Astrocyte (in vitro differentiated cells and primary cell): Measurements from ENCODE around the gene GMNN. TPM values are rescaled to one million over a fixed set of nuclear protein-coding genes. Genes with fewer than 3 reads are reported as not detected.
A peak's percentile ranks its signal among the peaks of the same experiment; 100 is the strongest.

Experiments
- DNase-seq: peaks from one replicate; pipeline ENCODE4 v3.0.0-alpha.2; 2010; ENCODE audit warnings: low read depth
- FAIRE-seq: peaks from 2 replicates; lab custom pipeline; 2011; peaks lifted over from hg19 to GRCh38; lab: Jason Lieb, UNC
- H2AFZ ChIP-seq: 2 replicates; pipeline ENCODE4 v1.6.0; 2012; ENCODE audit warnings: low read depth, low read length, inconsistent platforms
- H3K27ac ChIP-seq: 2 replicates; pipeline ENCODE4 v1.5.1; 2011; ENCODE audit warnings: low read depth, low read length, inconsistent platforms
- H3K27me3 ChIP-seq: 2 replicates; pipeline ENCODE4 v1.6.0; 2011; ENCODE audit warnings: low read length, inconsistent platforms; ENCODE audit not compliant: insufficient read depth
- H3K36me3 ChIP-seq: 2 replicates; pipeline ENCODE4 v1.5.1; 2011; ENCODE audit warnings: low read length, inconsistent platforms; ENCODE audit not compliant: insufficient read depth
- H3K4me1 ChIP-seq: 2 replicates; pipeline ENCODE4 v1.5.1; 2011; ENCODE audit warnings: low read length, inconsistent platforms; ENCODE audit not compliant: insufficient read depth
- H3K4me2 ChIP-seq: 2 replicates; pipeline ENCODE4 v1.6.0; 2012; ENCODE audit warnings: low read length, inconsistent platforms
- H3K4me3 ChIP-seq: 2 replicates; pipeline ENCODE4 v1.5.1; 2011; ENCODE audit warnings: low read depth, mild to moderate bottlenecking, low read length, inconsistent platforms; ENCODE audit not compliant: insufficient read depth
- H3K79me2 ChIP-seq: 2 replicates; pipeline ENCODE4 v1.6.0; 2012; ENCODE audit warnings: mild to moderate bottlenecking, low read length, inconsistent platforms; ENCODE audit not compliant: insufficient read depth
- H3K9ac ChIP-seq: 2 replicates; pipeline ENCODE4 v1.6.0; 2012; ENCODE audit warnings: mild to moderate bottlenecking, low read length, inconsistent platforms
- H3K9me3 ChIP-seq: 2 replicates; pipeline ENCODE4 v1.5.1; 2012; ENCODE audit warnings: low read depth, mild to moderate bottlenecking, low read length, inconsistent platforms; ENCODE audit not compliant: insufficient read depth
- H4K20me1 ChIP-seq: 2 replicates; pipeline ENCODE4 v1.6.0; 2012; ENCODE audit warnings: low read length, inconsistent platforms; ENCODE audit not compliant: insufficient read depth
- H3K27ac Mint-ChIP-seq: one replicate; pipeline ENCODE4 v1.8.0; 2021; ENCODE audit warnings: mild to moderate bottlenecking, mixed read lengths; ENCODE audit not compliant: unreplicated experiment
- H3K27me3 Mint-ChIP-seq: one replicate; pipeline ENCODE4 v1.8.0; 2021; ENCODE audit warnings: low read depth, mixed read lengths; ENCODE audit not compliant: unreplicated experiment
- H3K36me3 Mint-ChIP-seq: one replicate; pipeline ENCODE4 v1.8.0; 2021; ENCODE audit warnings: low read depth, mixed read lengths; ENCODE audit not compliant: unreplicated experiment
- H3K4me1 Mint-ChIP-seq: one replicate; pipeline ENCODE4 v1.8.0; 2021; ENCODE audit warnings: low read depth, mixed read lengths; ENCODE audit not compliant: unreplicated experiment
- H3K4me3 Mint-ChIP-seq: one replicate; pipeline ENCODE4 v1.8.0; 2021; ENCODE audit warnings: mild to moderate bottlenecking, moderate library complexity, mixed read lengths; ENCODE audit not compliant: unreplicated experiment
- H3K9me3 Mint-ChIP-seq: one replicate; pipeline ENCODE4 v1.8.0; 2021; ENCODE audit warnings: mild to moderate bottlenecking, mixed read lengths; ENCODE audit not compliant: unreplicated experiment
- CTCF ChIP-seq: IDR thresholded peaks from 2 replicates; pipeline ENCODE4 v1.5.1; 2011; ENCODE audit warnings: low read depth, mild to moderate bottlenecking, inconsistent platforms, low read length, moderate library complexity; ENCODE audit not compliant: insufficient read depth
- EZH2 ChIP-seq: IDR thresholded peaks from 2 replicates; pipeline ENCODE4 v1.6.1; 2012; ENCODE audit warnings: mild to moderate bottlenecking, low read length, inconsistent platforms; ENCODE audit not compliant: insufficient read depth
- total RNA-seq: library from RNA; stranded (reverse); gene quantifications from 2 replicates; pipeline ENCODE4 v1.2.1, GENCODE V29; 2021

The GMNN gene
- total RNA-seq, 1 donor from 2014 or later, result 16.4 TPM

DNA sequence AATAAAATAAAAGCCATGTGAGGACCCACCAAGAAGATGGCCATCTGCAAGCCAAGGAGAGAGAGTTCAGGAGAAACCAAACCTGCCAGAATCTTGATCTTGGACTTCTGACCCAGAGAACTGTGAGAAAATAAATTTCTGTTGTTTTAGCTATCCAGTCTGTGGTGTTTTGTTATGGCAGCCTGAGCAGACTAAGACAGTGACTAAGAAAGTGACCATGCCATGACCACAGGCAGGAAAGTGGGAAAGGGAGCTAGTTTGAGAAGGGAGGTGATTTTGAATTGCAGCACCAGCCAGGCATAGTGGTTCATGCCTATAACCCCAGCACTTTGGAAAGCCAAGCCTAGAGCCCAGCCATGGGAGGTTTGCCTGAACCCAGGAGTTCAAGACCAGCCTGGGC is 33.9 kb upstream of the GMNN start:
- peak; percentile 31 for DNase-seq
- no peak overlapping the region for H3K4me3 Mint-ChIP-seq
- Histone ChIP-seq H3K4me2 (peak overlapping the region; percentile 11), H3K36me3 (no peaks in the 10 kb centered on the region), H4K20me1 (no peaks in the 10 kb centered on the region), H3K27me3 (no peaks in the 10 kb centered on the region), H3K4me1 (peaks cover 24% of the 10 kb centered on the region), H3K27ac (no peak overlapping the region), H3K79me2 (no peaks in the 10 kb centered on the region), H3K9ac (no peak overlapping the region), H2AFZ (no peak overlapping the region), H3K4me3 (no peak overlapping the region), H3K9me3 (no peaks in the 10 kb centered on the region)
- H3K4me1 Mint-ChIP-seq, result peaks cover 20% of the 10 kb centered on the region
- no peaks in the 10 kb centered on the region for H3K27me3 Mint-ChIP-seq
- TF ChIP-seq EZH2 (no peak), CTCF (no peak)
- FAIRE-seq, result no peak
- peak overlapping the region; percentile 55 for H3K27ac Mint-ChIP-seq
- H3K36me3 Mint-ChIP-seq, result no peaks in the 10 kb centered on the region
- H3K9me3 Mint-ChIP-seq, result no peaks in the 10 kb centered on the region

GRCh38 chr6:24742216-24742738 is 32.5 kb upstream of the GMNN start:
- Histone ChIP-seq H3K27ac (peak overlapping the region; percentile 99), H3K4me1 (peaks cover 24% of the 10 kb centered on the region), H3K4me3 (no peak overlapping the region), H3K9me3 (no peaks in the 10 kb centered on the region), H2AFZ (peak overlapping the region; percentile 78), H4K20me1 (no peaks in the 10 kb centered on the region), H3K4me2 (peak overlapping the region; percentile 88), H3K27me3 (no peaks in the 10 kb centered on the region), H3K36me3 (no peaks in the 10 kb centered on the region), H3K9ac (peak overlapping the region; percentile 85), H3K79me2 (no peaks in the 10 kb centered on the region)
- H3K27ac Mint-ChIP-seq, result peak overlapping the region; percentile 84
- TF ChIP-seq EZH2 (no peak), CTCF (no peak)
- DNase-seq, result peak; percentile 15
- no peaks in the 10 kb centered on the region for H3K9me3 Mint-ChIP-seq
- no peak overlapping the region for H3K4me3 Mint-ChIP-seq
- no peak for FAIRE-seq
- no peaks in the 10 kb centered on the region for H3K27me3 Mint-ChIP-seq
- no peaks in the 10 kb centered on the region for H3K36me3 Mint-ChIP-seq
- peaks cover 20% of the 10 kb centered on the region for H3K4me1 Mint-ChIP-seq

DNA sequence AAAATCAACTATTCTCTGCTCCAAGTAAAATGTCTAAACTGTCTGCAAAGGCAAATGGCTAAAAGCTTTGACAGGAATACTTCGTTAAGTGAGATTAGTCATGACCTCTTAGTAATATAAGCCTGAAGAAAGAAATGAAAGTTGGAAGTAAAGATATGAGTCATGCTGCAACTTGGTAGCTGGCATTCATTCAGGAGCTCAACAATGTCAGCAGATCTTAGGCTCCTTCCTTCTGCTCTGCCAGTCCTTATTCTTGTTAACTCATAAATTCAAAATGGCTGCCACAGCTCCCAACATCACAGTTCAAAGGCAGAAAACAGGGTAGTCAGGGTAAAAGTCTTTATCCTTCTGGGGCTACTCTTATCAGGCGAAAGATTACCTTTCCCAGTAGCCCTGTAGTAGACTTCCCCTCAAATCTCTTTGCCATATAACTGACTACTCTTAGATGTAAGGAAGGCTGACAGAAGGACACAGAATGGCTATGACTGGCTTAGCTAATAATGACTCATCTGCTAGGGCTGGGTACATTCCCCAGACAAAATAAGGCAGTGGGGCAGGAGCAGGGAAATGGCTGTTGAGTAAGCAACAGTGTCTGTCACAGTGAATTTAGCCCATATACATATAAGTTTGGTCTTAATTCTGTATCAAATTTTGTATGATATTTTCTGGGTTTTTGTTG is 31.3 kb upstream of the GMNN start:
- Histone ChIP-seq H4K20me1 (no peaks in the 10 kb centered on the region), H3K4me3 (peak overlapping the region; percentile 52), H3K27me3 (no peaks in the 10 kb centered on the region), H3K36me3 (no peaks in the 10 kb centered on the region), H3K79me2 (no peaks in the 10 kb centered on the region), H3K9ac (peak overlapping the region; percentile 85), H2AFZ (peak overlapping the region; percentile 78), H3K4me2 (peak overlapping the region; percentile 88), H3K4me1 (peaks cover 24% of the 10 kb centered on the region), H3K27ac (peak overlapping the region; percentile 99), H3K9me3 (no peaks in the 10 kb centered on the region)
- no peaks in the 10 kb centered on the region for H3K27me3 Mint-ChIP-seq
- H3K9me3 Mint-ChIP-seq, result no peaks in the 10 kb centered on the region
- H3K36me3 Mint-ChIP-seq, result no peaks in the 10 kb centered on the region
- FAIRE-seq (peak; percentile 59), DNase-seq (peak; percentile 97)
- H3K27ac Mint-ChIP-seq, result peak overlapping the region; percentile 84
- H3K4me3 Mint-ChIP-seq, result peak overlapping the region; percentile 47
- H3K4me1 Mint-ChIP-seq, result peaks cover 20% of the 10 kb centered on the region
- TF ChIP-seq CTCF, result no peak
- no peak for TF ChIP-seq EZH2
